ENCODE results near the gene NDUFS6.

NDUFS6 gene

DNA sequence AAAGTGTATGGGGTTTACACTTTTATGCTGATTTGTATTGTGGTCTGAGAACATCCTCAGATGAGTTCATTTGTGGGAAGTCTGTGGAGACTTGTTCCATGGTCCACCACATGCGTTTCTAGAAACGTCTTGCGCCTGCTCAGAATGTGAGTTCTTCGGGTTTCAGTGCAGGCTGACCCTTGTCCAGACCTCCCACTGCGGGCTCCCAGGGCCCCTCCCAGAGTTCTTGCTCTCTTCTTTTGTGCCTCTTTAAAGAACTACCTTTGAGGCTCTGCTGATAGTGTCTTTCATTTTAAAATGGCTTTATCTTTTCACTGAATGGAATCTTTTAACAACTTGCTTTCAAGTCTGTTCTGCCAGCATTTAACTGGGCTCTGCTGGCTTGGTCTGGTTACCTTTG lies 17.6 kb downstream of the NDUFS6 start:
- no peak for DNase-seq

DNA sequence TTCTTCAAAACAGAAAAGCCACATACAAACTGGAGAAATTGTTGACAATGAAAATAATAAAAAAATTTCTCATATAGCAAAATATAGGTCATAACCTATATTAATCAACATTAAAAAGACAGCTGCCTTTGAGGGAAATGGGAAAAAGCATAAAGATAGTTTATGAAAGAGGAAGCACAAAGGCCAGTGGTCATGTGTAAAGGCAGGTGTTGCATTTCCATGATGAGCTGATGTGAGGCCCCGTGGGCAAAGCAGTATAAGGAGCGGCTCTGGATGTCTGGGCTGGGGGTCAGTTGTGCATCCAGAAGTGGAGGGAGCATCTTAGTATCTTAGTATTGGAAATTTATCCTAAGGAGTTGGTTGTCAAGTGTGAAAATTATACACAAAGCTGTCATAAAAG lies 18.3 kb downstream of the NDUFS6 start:
- no peak for DNase-seq

DNA sequence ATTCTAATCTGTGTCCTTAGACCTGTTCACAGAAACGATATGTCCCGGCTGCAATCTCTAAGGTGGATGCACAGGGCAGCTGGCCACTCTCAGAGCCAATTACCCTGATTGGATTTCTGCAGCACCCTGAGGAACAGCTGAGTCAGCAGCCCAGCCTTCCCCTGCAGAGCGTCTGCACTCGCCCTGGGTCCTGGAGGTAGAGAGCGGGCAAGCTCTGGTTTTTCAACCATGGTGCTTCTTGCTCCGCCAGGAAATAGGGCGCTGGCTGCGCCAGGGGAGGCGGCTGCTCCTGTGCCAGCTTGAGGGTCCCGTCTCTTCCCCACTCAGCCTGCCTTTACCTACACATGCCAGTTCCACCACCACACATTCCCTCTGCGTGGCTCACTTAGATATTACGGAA lies 19.2 kb downstream of the NDUFS6 start:
- DNase-seq, result no peak

DNA sequence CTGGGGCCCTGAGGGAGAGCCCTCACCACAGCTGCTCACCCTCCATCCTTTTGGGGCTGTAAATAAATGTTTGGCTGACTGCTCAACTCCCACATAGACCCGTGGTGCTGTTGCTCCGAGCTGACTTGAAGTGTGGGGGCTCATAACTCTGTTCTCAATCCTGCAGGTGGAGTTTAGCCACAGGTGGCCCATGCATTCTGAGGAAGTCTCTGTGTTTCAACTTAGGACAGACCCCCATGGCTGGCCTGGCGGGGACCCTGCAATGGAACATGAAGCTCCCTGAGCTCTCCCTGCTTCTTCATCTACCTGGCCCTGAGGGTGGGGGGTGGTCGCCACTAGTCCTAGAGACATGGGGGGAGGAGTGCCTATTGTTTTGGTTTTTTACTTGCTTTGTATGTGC lies 19.7 kb downstream of the NDUFS6 start:
- DNase-seq, result no peak

DNA sequence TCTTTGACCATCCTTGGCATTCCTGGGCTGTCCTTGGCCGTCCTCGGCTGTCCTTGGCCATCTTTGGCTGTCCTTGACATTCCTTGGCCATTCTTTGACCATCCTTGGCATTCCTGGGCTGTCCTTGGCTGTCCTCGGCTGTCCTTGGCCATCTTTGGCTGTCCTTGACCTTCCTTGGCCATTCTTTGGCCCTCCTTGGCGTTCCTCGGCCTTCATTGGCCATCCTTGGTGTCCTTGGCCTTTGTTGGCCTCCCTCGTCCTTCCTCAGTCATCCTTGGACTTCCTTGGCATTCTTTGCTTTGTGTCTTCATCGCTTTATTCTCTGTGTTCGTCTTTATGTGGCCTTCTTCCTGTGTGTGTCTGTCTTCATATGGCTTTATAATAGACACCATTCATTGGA lies 20.7 kb downstream of the NDUFS6 start:
- DNase-seq, result no peak

GRCh38 chr5:1823381-1824034 lies 22.3 kb downstream of the NDUFS6 start:
- DNase-seq, result no peak

DNA sequence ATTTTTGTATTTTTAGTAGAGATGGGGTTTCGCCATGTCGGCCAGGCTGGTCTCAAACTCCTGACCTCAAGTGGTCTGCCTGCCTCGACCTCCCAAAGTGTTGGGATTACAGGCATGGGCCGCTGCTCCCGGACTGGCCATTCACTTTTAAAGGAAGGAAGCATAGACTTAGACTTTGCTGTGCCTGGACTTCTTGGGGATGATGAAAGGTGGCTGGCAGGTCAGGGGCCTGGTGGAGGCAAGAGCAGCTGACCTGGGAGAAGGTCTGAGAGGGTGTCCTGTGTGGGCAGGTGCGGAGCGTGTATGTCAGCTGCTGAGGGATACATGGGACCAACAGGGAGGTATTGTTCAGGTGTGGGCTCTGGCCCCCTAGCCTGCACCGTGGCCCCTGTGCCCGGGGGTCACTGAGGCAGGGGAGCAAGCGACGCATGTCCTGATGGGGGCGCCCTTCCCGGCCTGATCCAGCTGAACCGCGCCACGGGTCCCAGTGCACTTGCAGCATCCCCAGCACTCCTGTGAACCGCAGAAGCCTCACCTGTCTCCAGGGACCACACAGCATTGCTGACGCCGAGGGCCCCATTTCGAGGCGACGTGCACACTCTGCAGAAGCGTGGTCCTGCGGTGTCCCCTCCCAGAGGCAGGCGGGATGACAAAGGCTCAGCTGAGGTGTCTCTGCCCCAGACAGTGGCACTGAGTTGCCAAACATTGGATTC lies 23.1 kb downstream of the NDUFS6 start:
- DNase-seq, result no peak

GRCh38 chr5:1824903-1825841 lies 24.0 kb downstream of the NDUFS6 start:
- no peak for DNase-seq

DNA sequence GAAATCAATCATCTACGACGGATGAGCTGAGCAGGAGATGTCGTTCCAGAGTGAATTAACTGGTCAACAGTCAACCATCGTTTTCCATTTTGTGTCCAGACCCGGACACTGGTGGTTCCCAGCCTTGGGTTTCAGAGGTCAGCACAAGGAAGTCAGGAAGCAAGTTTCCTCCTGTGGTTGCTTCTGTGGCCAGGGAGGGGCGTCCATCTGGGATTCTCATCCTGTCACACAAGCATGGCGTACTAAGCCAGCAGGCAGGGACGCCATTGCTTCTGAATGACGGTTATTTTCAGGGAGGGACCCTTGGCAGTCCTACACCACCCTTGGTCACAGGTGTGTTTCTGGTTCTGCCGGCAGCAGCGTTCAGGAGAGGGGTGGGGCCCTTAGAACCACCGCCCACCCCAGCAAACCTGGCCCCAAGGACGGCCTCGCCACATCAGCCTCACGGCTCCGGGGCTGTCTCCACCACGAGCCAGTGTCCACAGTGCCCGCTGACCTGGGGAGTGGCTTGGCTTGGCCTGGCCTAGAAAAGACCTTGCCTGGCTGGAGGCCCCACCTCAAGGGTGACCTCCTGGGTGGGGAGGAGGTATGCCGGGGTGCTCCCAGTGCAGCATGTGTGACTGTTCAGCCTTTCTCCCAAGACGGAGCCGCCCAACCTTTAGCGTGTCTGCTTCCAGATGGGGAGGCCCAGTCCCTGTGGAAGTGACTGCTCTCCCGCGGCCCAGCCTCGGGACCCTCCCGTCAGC lies 25.2 kb downstream of the NDUFS6 start:
- DNase-seq, result no peak

- DNase-seq, result no peak
Observed at GRCh38 chr5:1827025-1827885, 26.0 kb downstream of the NDUFS6 start.

DNA sequence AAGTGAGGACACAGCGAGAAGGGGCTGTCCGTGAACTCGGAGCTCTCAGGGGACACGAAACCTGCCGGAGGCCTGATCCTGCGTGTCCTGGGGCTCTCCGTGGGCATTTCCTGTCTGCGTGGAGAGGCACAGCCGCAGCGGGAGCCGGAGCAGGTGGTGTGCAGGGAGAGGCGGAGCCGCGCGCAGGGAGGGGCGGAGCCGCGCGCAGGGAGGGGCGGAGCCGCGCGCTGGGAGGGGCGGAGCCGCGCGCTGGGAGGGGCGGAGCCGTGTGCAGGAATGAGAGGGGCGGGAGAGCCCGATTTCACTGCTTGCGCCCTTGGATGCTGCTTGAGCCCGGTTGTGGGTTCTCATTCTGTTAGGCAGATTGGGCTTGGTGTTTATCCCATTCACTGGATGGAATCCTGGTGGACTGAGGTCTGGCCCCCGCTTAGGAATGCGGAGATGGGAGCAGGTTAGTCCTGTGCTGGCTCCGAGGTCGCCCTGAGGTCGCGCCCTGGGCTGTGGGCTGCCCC lies 26.7 kb downstream of the NDUFS6 start:
- peak in 1 of 2 donors; percentile 7 for DNase-seq

GRCh38 chr5:1830571-1831228 lies 29.5 kb downstream of the NDUFS6 start:
- DNase-seq, result no peak

GRCh38 chr5:1831257-1831656 lies 30.1 kb downstream of the NDUFS6 start:
- DNase-seq, result no peak

- DNase-seq, result no peak
Observed at GRCh38 chr5:1831677-1832313, 30.6 kb downstream of the NDUFS6 start.

DNA sequence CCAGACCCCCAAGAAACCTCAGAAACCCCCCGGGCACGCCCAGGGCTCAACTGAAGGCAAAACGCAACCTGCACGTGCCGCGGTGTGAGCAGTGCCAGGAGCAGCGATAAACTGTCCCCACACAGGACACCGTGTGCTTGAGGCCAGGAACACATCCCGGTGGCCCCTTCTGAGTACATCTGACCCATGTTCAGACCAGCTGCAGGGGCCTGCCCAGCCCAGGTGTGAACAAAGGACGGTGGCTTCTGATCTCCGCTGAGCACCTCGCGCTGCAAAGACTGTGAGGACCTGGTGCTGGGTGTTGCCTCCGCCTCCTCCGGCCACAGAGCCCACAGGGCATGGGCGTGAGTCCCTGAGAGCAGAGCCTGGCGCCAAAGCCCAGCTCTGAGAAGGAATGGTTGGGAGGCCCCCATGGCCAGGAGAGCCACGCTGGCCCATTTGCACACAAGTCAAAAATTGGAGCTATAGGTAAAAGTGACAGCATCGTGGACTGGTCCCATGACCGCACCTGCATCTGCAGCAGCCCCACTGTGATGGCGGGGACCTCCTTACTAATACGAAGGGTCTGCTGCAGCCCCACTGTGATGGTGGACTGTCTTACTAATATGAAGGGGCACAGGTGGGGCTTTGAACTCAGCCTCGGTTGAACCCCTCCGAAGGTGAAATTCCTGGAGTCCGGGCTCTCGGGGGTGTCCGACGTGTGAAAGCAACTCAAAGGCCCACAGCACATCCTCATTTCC lies 31.5 kb downstream of the NDUFS6 start:
- DNase-seq, result no peak

- DNase-seq, result no peak
Observed at GRCh38 chr5:1833264-1834021, 32.2 kb downstream of the NDUFS6 start.

GRCh38 chr5:1834022-1834551 lies 32.9 kb downstream of the NDUFS6 start:
- DNase-seq, result no peak

DNA sequence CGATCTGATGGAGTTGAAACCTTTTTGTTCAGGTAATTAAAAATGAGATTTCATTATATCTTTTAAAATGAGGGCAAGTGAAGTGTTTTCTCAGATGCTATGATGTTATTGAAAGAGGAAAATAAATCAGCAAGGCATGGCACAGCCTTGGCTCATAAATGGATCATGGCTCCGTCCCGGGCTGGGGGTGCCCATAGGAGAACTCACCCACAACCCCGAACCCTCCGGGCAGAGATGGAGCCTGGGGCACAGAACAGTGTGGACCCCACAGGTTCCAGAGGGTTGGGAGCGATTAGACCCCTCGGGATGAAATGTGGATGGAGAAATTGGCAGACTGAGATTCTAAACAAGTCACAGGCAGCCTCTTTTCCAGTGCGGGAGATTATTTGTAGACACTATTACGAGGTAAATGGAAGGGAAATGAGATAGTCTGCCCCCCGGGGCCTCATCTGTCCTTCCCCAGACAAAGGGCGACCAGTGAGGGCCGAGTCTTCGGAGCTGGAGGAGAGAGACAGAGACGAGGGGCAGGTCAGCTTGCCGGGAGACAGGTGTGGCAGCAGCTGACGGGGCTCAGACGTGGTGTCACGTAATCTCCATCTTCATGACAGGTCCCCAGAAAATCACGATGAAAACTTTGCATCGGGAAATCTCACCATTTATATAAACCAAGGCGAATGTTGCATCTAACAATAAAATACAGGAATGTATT lies 33.7 kb downstream of the NDUFS6 start:
- no peak for DNase-seq

Measured in stimulated activated CD4-positive, alpha-beta T cell treated with anti-CD3 and anti-CD28 coated beads, Interleukin-2, amount 100 ng/mL, for 48 hours (primary cell).